DMS53 treated with DMSO at 0.1 percent for 48 hours (cell line): ENCODE data around the gene IFNAR2.

Experiments used
- DNase-seq: peaks from one replicate; lab custom pipeline; 2025; ENCODE audit not compliant: unreplicated experiment; lab: John Stamatoyannopoulos, UW

The IFNAR2 gene

DNA sequence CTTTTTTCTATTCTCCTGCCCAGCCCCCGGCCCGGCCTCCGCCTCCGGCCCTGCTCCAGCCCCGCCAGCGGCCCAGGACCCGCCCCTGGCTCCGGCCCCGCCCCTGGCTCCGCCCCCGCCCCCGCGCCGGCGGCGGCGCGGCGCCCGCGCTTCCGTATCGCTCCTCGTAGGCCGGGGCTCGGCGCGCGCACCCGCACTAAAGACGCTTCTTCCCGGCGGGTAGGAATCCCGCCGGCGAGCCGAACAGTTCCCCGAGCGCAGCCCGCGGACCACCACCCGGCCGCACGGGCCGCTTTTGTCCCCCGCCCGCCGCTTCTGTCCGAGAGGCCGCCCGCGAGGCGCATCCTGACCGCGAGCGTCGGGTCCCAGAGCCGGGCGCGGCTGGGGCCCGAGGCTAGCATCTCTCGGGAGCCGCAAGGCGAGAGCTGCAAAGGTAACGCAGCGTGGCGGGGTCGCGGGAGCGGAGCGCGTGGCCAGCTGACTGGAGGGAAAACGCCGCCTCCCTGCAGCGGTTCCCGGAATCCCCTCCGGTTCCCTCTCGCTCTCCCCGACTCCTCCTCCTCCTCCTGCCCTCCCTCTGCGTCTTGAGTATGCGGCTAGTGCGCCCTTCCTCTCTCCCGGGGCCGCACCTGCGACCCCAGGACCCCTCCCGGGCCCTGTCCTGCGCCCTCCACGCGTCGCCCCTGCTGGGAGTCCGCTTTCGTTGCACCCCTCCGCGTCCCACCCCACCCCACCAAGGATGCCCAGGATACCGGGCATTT lies at the start of gene IFNAR2:
Gene IFNAR2 (plus strand): TSS at position 155 of the 761 bp plus-strand sequence. CDS start 11,985 bp downstream, outside the sequence.
- DNase-seq = no peak

DNA sequence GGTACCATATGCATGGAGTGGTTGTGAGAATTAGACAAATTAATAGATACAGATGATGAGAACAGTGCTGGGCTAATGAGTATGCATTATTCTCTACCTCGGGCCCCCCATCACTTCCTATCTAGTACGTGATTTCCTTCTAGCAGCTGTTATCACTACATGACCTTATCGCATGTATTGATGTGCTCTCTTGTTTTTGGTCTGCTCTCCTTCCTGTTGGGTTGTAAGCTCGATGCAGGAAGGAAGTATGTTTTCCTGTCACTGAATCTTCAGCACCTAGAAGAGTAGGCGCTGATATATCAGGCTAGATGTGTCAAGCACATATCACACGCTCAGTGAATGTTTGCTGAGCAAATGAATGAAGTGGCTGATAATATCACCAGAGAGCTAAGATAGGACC lies 43.9 kb upstream of the IFNAR2 start:
- no peak for DNase-seq

DNA sequence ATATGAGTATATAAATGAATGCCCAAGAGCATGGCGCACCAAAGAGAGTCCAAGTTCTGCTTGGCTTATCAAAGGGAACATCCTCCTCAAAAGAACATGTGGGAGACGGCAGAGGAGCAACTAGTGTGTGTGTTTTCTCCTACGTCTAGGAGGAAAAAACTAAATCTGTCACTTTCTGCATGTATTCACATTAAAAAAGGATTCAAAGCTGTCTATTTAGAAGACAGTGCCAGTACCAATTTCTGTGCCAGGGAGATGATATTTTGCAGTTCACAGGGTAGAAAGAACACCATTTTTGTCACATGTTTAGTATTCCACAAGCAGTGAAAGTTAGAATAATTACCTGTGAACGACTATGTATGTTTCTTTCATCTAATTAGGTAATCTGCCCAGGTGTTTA lies 42.5 kb upstream of the IFNAR2 start:
- DNase-seq = no peak

DNA sequence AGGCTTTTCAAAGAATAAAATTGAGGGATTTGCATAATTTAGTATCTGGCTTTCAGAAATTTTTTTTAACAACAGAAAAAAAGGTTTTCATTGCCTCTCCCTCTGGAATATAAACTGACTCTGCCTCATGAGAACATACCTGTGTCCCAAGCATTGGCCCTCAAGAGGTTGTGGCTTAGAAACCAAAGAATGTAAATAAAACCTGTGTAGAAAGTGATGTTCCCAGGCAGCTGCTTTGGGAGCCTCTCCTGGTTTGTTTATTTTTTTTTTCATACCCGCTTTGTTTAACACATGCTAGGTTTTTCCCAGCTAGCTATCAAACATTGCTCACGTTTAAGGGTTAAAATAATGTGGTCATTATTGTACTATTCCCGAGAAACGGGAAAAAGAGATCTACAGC lies 40.5 kb upstream of the IFNAR2 start:
- peak; percentile 80 for DNase-seq

DNA sequence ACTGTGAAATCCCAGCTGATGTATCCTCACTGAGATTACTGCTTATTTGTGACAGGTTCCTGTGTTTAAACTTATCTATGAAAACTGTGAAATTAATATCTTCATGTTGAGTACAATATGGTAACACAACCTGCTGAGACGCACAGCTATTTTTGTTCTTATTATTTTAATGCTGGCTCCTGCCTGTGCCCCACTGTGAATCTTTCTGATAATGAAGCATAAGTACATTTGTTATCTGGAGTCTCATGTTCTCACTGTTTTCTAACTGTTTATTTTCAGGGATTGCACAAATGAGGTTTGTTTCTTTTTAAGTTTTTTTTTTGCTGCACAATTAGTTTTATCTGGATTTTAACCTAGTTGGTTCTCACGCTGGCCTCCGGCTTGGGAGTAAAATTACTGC lies 39.9 kb upstream of the IFNAR2 start:
- DNase-seq = no peak

DNA sequence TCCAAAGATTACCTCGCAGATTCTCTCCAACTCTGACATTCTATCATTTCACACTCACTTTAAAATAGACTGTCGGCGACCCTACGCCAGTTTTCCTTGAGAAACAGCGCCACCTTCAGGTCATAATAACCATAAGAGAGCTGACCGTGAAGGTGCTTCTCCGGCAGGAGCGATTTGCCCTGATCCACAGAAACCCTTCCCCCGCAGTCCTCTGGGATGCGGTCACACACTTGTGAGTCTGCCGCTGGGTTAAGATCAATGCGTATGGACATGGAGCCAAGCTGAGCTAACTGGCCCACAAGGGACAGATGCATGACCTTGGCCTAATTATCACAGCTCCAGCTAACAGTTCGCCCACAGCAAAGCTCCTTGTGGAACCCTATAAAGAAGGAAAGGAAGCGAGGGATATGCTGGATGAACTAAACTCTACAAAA lies 32.8 kb upstream of the IFNAR2 start:
- peak; percentile 47 for DNase-seq

DNA sequence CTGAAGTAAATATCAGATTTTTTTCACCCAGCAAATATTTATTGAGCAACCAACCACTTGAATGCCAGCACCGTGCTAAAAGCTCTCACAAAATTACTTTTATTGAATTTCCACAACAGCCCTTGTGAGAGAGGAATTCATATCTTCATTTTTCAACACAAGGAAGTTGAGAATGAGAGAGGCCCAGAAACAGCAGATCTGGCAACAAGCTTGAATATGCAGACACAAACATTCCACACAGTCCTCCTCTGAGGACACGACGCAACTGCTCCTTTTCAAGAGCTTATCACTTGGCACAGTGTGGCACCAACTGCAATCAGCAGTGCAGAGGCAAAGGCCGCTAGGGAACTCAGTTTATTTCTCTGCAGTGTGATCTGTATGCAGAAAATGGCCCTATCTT lies 32.2 kb upstream of the IFNAR2 start:
- no peak for DNase-seq

DNA sequence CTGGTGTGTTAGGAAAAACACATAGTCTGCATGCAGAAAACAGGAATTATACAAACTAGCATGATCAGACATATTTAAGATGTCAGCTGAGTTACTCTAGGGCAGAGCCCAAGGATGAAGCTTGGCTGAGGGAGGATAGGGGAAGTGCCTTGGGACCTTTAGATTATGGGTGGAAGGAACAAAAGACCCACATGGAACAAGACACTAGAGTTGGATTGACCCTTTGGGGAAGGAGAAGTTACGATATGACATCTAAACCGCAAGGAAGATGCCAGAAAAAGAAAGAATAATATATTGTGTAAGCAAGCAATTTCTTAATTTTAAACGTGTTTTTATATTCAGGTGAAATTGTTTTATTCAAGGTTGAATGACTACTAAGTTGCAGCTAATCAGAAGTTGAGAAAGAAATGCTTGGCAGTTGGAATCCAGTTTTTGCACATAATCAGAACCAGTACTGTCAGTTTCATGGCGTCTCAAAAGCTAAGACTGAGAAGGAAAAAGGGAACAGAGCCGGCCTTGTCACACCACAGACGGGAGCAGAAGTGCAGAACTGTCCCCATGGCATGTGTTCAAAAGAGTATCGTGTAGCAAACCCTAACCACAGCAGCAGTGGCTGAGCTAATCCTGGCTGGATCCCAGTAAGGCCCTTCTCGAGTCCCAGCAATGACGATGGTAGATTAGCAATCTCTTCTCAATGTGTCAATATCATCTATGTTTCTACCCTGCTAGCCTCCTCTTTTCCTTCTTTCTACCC lies 31.2 kb upstream of the IFNAR2 start:
- no peak for DNase-seq

DNA sequence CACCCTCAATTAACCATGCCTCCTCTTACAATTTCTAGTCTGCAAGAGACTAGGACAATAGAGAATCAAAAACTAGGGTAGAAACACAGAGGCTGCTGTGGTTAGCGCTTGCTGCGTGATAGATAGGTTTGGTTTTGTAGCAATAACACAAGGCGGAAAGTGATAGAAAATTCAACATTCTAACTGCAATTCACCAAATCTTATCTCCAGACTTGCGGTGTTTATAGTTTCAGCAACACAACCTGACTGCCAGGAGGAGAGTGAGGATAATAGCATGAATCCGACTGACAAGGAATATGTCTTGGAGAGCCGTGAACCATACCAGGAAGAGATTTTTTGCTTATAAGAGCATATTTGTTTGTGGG lies 30.7 kb upstream of the IFNAR2 start:
- DNase-seq = no peak

DNA sequence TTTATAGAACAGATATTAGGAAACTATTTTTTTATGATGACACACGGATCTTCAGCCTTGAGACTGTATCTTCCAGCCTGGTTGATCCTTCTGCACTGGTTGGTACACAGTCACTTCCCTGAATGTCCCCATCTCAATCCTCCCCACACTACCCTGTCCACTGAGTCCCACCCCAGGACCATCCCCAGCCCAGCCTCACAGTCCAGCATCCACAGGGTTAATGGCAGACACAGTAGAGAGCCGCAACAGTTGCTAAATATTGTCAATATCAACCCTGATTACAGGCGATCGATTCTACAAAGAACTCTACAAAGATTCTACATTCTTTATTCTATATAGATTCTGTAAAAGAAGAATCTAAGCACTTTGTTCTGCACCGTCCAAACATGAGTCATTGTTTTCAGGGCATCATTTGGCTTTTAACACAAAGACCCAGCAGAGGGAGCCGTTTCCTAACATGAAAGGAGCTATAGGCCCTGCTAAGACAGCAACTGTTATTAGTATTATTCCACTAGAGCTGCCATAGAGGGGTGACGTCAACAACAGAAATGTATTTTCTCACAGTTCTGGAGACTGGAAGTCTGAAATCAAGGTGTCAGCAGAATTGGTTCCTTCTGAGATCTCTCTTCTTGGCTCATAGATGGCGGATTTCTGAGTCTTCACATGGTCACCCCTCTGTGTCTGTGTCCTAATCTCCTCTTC lies 30.1 kb upstream of the IFNAR2 start:
- DNase-seq = peak; percentile 88

DNA sequence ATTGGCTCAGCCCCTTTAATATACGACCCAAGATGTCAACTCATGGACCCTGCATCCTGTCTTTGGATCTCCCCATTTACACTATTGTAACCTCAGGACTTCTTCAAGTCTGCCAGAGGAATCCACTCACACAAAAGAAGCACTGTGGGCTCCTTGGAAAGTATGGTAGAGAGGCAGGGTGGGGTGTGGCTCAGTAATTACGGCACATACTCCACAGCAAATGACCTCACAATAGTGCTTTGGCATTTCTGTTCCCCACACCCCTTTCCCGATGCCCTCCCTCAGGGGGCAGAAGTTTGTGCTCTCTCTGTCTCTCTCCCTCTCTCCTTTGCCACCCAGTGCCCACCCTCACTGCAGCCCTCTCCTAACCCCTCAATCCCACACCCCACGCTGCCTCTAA lies 27.8 kb upstream of the IFNAR2 start:
- DNase-seq = no peak

DNA sequence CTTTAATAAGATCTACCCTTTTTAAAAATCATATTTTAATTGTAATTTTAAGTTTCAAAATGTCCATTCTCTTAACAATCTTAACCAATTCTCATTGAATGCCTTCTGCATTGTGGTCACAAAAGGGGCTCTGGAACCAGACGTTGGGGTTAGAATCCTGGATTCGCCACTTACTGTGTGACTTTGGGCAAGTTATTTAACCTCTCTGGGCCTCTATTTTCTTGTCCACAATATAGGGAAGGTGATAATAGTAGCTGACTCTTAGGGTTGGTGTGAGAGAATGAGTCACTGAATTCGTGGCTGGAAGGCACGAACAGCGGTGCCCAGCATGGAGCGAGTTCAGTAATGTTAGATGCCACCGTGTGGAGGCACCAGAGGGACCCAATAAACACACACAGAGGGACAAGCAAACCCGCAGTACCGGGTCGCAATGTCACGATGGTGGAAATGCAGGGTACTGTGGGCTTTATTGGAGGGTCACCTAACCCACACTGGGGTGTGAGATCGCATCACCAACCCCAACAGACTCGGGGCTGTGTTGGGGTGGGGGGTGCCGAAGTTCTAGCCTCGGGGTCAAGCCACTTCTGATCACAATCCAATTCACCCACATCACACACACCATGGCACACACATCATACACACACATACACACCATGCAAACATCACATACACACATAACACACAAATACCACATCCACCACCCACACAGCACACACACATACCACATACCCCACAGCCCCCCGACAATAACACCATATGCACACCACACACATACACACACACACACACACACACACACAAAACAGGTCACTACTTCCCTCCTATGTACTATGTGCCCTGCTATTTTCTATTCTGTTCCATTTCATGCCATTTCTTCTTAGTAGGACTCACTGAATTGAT lies 27.0 kb upstream of the IFNAR2 start:
- DNase-seq = no peak

DNA sequence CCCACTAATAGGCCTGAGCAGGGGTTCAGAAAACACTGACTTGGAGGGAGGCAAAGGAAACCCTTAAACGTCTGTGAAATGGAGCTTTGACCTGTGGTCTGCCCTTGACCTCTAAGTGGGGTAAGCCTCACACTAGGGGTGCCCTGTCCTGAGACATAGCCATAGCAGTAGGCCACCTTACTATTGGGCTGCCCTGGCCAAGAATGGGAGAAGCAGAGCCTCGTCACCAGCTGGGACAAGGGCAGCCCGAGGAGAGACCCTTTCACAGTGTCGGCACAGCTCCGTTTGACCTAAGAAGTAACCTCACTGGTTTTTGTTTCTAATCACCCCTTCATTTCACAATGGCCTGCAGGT lies 26.4 kb upstream of the IFNAR2 start:
- no peak for DNase-seq

DNA sequence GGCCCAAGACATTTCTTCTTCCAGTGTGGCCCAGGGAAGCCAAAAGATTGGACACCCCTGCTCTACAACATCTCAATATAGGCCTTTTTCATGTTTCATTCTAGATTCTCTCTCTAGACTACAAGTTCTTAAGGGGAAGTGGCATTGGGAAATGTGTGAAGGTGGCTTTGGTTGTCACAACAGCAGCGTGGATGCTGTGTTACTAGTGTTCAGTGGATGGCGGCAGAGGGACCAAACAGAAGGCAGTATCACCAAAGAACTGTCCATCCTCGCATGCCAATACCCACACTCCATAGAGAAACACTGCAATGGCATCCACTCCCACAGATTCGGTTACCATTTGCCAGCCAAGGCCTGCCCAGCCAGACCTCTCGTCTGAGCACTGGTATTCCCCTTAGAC lies 24.3 kb upstream of the IFNAR2 start:
- no peak for DNase-seq

DNA sequence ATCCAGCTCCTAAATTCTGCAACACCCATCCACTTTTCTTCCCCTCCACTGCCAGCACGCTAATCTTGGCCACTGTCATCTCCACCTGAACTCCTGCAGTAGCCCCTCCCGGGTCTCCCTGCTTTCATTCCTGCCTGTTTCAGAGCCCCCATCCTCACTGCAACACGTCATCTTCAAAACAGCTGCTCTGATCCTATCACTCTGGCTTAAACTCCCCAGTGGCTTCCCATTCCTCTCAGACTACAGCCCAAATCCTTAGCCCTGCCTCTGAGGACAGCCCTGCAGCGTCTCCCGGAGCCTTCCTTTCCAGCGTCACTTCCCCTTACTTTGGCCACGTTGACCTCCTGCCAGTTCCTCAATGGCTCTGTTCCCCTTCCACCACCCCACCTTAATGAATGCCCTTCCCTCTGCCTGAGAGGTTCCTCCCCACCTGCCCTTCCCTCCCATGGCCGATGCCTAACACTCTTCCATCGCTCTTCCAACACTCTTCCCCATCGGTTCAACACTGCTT lies 22.9 kb upstream of the IFNAR2 start:
- no peak for DNase-seq

DNA sequence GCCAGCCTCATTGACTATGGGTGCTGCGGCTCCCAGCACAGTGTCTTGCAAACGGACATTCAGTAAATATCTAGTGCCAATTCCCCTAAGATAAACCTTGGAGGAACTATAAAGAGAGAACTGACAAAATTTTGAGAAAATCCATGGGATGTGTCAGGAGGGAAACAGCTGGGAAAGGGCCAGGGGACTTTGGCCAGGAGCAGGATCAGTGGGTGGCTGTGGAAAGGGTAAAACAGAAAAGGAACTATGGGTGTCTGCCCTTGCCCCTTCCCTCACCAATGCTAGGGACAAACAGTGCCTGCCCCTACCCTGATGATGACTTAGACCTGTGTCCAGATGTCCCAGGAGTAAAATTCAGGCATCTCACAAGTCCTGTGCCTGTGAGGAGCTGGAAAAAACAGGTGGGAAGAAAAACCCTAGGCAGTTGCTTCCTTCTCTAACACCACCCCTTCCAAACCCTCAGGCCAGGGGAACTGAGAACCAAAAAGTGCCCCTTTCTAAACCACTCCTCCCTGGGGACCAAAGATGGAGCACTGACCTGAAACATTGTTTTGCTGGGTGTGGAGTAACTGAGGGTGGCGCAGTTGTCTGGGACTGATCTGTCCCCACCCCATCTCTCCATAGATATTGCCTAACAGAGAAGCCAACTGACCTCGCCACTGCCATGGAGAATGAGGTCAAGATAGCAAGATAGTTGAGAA lies 22.1 kb upstream of the IFNAR2 start:
- no peak for DNase-seq

DNA sequence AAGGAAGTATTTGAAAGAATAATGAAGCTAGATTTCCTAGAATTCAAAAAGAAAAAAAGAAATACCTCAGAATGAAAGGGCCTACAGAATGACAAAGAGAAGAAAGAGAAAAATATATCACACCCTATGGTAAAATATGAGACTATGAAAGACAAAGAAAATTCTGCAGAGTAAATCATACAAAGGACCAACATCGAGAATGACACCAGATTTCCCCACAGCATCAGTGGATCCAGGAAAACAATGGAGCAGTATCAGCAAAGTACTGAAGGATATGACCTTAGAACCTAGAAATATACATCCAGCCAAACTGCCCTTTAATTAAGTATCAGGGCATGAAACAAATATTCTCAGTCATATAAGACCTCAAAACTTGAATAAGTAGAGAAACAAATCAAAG lies 21.2 kb upstream of the IFNAR2 start:
- DNase-seq = no peak

DNA sequence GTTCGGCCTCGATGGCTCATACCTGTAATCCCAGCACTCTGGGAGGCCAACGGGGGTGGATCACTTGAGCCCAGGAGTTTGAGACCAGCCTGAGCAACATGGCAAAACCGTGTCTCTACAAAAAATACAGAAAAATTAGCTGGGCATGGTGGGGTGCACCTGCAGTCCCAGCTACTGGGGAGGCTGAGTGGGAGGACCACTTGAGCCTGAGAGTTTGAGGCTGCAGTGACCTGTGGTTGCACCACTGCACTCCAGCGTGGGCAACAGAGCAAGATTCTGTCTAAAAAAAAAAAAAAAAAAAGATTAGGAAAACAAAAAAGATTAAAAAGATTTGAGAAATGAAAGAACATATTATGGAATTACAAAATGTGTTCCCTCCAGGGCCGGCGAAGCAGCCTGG lies 18.4 kb upstream of the IFNAR2 start:
- no peak for DNase-seq

DNA sequence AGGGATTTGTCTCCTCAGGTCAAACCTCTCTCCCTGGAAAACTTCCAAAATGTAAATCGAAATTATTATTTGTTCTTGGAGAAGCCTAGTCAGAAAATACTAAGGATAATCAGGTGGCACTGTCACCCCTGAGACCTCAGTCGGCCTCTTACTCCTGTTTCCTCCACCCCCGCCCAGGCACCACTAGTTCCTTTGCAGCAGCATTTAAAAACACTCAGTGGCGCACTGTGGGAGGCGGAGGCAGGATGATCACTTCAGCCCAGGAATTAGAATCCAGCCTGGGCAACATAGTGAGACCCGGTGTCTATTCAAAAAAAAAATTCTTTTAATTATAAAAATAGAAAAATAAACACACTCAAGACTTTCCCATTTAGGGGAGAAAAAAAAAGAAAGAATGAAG lies 18.0 kb upstream of the IFNAR2 start:
- DNase-seq = no peak

DNA sequence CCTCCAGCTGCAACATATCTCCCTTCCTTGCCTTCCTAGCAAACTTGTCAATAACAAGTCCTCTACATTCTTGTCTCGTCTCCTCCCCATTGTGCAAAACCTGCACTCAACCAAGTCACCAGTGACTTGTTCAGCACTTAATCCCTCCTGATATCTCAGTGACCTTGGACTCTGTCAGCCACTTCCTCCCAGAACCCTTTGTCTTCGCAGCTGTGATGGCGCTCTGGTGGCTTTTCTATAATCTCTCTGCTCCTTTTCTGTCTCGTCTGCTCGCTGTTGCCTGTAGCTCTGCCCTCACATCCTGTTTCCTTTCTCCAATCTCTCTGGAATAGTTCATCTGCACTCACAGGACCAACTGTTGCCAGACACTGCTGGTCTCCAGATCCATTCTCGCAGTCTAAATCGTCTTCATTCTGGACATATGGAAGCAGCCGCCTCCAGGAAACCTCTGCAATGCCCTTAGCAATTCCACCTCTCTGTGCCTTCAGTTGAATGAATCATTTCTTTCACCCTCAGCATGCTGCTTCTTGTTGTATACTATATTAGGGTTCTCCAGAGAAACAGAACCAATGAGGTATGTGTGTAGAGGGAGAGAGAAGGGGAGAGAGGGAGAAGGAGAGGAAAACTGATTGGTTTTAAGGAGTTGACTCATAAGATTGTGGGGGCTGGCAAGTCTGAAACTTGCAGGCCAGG lies 17.4 kb upstream of the IFNAR2 start:
- DNase-seq = no peak
